HG02610 (cell line): ENCODE results near the gene WDFY2.
A peak's percentile ranks its signal among the peaks of the same experiment; 100 is the strongest.

ENCODE experiments used
- ATAC-seq: cut with Tn5 transposase; IDR thresholded peaks from one replicate; pipeline ENCODE4 v1.9.1; 2021; ENCODE audit warnings: mild to moderate bottlenecking, moderate library complexity; ENCODE audit not compliant: unreplicated experiment

Gene WDFY2

DNA sequence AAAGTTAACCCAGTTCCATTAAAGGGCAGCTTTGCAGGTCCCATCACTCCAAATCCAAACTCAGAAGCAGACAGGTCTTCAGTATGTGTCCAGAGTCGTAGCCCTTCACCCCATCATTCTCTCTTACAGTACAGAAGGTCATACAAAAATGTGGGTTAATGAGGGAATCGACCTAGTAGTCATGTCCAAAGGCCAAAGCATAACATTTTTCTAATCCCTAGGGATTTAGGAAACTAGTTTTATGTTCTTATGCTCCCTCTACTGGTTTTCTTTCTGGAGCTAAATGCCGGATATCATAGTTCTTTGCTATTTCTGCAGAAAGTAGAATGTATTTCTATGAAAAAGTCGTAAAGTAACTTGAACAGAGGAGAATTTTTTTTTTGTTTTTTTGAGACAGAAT, 147.5 kb downstream of the WDFY2 start:
- ATAC-seq = no peak

DNA sequence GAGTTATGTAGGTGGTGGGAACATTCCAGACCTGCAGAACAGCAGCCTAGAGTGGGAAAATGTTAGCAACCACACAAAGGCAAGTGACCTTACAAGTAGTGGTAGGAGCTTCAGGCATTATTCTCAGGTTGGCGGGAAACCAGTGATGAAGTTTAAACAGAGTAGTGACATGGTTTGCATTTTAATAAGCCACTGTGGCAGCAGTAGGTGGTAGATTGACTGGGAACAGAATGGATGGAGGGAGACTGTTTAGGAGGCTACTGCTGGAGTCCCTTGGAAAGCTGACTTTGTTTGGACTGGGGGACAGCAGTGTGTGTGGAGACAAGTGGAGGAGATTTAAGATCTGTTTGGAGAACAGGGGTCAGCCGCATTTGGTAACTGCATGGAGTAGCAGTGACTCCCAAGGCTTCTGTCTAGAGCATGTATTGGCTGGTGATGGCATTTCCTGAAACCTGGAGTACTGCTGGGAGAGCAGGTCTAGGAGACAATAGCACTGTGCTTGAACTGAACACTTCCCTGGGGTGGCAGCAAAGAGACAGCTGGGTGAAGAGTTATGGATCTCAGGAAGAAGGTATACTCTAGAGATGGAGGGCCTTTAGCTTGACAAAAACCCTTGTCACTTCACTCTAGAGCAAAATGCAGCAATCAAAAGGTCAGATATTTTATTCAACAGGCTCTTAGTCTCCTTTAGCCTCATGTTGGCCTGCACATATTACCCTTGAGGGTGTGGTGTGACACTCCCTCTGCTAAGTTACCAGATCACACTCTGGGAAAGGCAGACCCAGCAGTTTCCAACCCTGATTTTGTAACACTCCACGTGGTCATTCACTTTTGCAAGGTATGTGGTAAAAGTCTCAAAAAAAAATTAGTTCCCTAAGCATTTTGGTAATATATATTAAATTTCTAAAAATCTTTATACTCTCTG, 149.4 kb downstream of the WDFY2 start:
- ATAC-seq = no peak

DNA sequence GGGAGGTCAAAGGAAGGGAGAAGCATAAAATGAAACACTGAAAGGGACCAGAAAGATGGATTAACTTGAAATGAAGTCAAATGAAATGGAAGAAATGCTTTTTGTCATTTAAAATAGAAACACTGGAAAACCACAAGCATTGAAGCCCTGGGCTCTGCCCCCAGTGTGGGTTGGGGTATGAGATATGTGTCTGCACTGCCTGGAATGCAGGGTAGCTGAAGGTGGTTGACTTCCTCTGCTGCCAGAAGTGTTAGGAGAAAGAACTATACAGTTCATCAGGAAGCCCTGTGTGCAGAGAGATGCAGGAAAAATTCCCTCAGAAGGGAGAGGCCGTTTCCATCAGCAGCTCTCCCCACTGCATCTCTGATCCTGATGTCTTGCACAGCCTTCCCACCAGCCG, 150.5 kb downstream of the WDFY2 start:
- no peak for ATAC-seq

DNA sequence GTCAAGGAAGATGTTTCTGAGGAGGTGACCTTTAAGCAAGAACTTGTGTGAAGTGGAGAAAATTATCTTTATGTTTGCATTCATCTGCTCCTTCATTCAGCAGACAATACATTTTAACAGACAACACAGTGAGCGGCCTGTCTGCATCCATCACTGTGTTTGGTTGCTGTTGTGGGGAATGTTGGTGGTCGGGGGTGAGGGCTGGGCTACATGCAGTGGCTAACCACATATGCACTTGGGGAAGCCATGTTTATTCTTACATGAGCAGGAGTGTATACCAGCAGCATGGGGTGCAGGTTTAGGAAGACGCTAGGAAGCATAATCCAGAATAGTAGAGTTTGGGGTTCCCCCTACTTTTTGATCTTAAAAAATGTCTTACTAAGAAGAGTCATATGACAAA, 153.3 kb downstream of the WDFY2 start:
- no peak for ATAC-seq

DNA sequence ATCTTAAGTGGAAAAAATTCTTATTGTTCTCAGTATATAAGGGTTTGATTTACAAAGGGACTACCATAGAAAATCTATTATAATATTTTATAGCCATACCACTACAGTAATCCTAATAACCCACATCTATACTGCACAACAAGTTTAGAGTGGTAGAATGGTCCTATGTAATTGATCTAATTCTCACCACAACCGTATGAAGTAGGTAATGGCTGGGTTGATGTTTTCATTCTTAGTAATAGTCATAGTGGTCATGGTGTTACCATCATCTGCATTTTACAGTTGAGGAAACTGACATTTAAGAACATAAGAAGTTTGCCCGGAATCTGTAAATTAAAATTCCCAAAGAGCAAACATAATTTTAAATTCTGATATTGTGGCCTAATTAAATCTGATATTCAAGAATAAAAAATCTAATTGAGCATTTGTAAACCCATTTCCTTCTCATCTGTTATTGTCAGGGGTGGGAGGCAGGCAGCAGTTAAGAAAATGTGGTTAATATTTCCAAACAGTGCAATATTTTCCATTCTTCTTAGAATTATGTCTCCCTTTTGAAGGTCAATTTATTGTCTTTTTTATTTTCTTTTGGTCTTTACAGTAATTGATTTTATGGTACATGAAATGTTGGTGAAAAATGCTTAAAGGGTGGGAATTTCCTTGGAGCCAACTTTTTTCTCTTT, 154.1 kb downstream of the WDFY2 start:
- ATAC-seq = no peak

DNA sequence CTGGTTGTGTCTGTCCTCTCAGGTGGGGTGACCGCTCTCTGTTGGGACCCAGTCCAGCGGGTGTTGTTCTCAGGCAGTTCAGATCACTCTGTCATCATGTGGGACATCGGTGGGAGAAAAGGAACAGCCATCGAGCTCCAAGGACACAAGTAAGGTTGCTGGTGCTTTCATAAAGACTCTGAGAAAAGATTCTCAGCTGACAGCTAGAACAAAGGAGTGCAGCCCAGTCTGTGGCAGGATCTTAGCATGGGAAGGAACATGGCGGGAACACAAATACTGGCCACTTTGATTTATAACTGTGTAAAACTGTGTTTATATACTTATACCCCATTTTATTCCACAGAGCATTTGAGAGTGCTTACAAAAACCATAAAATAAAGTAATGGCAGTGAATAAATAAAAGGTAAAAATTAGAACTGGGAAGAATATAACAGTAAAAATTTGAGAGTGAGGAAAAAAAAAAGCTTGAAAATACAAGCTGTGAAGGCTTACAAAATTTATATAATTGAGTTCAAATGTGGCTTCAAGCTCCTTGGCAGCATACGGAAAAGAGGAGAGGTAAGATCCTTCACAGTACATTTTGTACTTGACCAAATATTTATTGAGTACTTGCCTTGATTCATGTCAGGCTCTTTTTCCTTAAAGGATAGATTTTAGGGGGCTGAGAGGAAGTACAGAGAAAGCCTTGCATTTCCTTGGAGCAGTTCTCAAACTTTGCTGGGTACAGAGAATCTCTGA, 154.9 kb downstream of the WDFY2 start:
- no peak for ATAC-seq

GRCh38 chr13:51740698-51741097, 156.4 kb downstream of the WDFY2 start:
- ATAC-seq = no peak

GRCh38 chr13:51742031-51742430, 157.8 kb downstream of the WDFY2 start:
- no peak for ATAC-seq

DNA sequence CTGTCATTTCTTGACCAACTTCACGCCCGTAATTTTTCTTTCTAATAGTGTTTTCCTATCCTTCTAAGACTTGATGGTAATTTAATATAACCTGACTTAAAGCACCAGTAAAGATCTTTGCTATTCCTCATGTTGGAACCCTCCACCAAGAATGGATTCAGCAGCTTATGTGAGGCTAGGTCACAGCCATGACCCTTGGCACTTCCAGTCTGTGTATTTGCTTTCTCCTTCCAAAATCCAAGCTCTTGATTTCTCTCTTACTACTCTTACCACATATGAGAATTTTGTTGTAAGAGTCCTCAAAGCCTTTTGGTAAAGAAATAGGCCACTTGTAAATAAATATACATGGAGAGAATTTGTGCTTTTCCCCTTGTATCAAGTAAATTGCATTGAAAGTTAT, 158.3 kb downstream of the WDFY2 start:
- no peak for ATAC-seq

DNA sequence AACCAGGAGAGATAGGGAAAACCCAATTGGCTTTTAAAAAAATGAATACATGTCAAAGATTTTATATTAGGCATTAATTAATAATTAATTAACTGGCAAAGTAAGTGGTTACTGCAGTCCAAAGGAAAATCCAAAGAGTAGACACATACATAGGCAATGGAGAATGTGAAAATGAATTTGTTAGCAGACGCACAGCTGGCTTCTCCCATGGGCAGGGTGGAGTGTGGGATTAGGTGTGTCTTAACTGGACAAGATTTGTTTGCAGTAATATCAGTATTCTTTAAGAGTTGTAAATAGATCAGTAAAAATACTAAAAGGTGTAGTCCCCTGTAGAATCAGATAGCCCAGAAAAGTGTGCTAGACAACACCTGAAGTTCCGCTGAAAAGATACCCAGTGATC, 161.0 kb downstream of the WDFY2 start:
- ATAC-seq = no peak

DNA sequence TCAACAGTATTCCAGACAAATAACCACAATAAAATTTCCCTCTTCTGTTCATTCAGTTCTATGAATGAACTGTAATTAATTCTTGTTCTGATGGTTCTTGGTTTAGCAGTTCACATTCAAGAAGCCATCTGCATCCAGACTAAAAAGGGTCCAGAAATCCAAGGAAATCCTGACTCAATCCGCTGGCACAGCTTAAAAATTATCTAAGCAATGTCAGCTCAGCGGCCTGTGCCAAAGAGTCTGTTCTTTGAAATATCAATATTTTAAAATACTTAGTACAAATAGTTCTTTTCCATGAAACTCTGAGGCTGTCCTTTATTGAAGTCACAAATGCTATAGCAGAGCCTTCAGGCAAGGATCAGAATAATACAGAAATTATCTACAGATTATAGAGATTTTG, 162.5 kb downstream of the WDFY2 start:
- no peak for ATAC-seq

DNA sequence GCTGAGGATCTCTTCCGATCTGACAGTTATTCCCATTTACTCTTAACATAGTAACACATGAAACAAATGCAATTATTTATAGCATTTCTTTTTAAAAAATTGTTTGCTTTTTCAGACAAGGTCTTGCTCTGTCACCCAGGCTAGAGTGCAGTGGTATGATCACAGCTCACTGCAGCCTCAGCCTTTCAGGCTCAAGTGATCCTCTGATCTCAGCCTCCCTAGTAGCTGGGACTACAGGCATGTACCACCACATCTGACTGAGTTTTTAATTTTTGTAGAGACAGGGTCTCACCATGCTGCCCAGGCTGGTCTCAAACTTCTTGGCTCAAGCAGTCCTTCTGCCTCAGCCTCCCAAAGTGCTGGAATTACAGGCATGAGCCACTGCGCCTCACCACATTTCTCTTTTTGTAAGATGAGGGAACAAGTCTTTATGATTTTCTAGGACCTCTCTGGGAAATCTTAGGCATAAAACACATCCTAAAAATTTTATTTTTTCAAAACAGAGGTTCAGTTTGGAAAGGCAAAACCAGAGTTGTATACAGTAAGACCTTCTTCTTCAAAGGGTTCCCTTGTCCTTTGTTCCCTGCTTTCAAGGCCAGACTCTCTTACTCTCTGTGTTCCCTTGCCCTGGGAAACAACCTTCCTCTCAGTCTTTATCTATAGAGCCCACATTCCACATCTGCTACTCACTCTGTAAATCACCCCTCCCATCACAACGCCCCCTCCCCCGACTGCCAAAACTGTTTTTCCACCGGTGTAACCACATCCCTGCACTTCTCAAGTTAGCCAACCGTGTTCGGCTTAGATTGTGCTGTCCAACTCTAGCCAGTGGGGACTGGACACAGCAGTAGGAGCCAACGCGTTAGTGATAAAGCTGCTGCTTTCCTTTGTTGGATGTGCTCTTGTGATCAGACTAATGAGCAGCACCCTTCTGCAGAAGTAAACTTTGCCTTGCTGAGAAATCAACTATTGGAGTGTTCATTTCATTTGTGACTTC, 163.5 kb downstream of the WDFY2 start:
- ATAC-seq = no peak

DNA sequence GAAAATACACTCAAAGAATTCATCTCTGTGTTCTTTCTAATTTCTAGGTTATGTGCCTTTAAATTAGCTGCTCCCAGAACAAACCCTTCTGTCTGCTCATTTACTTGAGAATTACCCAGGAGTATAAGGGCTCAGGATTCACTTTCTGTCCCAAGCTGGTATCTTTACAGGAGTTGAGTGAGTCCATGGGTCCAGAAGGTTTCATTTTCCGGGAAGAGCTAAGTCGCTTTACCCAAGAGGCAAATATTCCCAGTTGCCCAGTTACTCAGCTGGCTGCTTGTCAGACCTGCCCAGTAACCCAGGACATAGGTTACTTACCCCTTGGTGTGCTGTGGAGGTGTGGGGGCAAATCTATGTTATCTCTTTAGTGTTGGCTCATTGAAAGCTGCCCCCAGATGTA, 172.4 kb downstream of the WDFY2 start:
- ATAC-seq = no peak

DNA sequence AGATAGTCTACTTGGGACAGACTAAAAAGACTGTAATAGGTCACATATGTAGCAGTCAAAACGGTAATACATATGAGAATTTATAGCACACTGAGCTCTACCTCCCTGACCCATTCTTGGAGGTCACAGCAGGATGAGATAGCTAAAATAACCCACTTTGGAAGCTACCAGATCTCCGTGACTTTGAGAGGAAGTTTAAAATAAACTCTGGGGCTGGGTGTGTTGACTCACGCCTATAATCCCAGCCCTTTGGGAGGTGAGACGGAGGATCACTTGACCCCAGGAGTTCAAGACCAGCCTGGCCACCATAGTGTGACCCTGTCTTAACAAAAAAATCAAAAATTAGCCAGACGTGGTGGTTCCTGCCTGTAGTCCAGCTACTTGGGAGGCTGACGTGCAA, 174.4 kb downstream of the WDFY2 start:
- ATAC-seq = no peak

GRCh38 chr13:51759240-51759639, 175.0 kb downstream of the WDFY2 start:
- ATAC-seq = no peak

GRCh38 chr13:51760592-51760991, 176.3 kb downstream of the WDFY2 start:
- ATAC-seq = no peak

- ATAC-seq = no peak
Measured at GRCh38 chr13:51761643-51762350, 177.5 kb downstream of the WDFY2 start.

DNA sequence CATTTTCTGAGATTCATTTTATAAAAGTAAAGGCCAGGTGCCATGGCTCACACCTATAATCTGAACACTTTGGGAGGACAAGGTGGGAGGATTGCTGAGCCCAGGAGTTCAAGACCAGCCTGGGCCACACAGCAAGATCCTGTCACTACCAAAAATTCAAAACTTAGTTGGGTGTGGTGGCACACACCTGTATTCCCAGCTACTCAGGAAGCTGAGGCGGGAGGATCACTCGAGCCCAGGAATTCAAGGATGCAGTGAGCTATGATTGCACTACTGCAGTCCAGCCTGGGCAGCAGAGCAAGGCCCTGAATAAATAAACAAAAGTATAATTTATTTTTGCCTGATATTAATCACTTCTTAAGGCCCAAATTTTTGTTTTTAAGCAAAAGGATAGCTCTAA, 179.2 kb downstream of the WDFY2 start:
- no peak for ATAC-seq

DNA sequence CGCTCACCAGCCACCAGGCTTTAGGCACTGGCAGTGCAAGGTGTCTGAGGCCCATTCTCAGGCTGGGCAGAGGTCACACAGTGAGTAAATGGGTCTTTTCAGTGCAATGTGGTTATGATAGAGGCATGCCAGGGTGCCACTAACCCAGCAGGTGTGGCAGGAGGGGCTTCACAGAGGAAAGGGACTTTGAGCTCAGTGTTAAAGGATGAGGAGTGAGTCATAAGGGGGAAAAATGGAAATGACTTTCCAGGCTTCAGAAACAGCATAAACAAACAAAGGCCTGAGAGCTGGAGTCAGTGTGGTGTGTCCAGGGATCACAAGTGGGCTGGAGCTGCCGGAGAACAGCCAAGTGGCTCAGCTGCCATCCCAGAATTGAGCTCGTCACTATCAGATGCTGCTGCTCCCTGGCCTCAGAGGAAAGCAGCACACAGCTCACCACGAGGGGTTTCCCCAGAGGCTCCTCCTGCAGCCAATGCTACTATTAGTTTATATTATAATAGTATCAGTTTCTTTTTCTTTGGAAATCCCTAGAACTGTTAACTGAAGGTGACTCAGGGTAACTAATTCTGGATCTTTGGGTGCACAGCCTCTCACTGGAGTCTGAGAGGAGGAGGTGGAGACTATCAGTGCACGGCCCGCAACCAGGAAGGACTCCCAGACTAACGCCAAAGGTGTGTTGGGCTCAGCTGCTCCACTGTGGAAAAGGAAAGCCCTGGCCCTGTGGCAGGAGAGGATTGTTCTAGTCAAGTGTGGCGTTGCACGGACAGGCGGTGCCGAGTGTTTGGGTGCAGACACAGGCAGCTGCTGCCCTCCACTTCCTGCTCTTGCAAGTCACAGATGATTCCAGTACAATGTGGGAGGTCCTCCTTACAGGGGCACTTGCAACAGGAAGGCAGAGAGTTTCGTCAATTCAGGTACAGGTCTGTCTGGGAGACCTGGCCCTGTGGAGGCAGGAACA, 180.2 kb downstream of the WDFY2 start:
- peak; percentile 86 for ATAC-seq
